Thoracic aorta (tissue), 2 donors: ENCODE results near the gene FOCAD. TPM values are rescaled to one million over a fixed set of nuclear protein-coding genes. Genes with fewer than 3 reads are reported as not detected.

ENCODE experiments used
- ATAC-seq: fragments of 150-250 bp; one replicate; pipeline ENCODE4 v1.8.0; 2017; ENCODE audit warnings: low read depth; ENCODE audit not compliant: insufficient number of reproducible peaks, low FRiP score
- DNase-seq: peaks from one replicate; pipeline ENCODE4 v3.0.0-alpha.2; 2020; ENCODE audit warnings: low spot score
- H3K27ac ChIP-seq, 2 donors: fragments of 200-600 bp; sonication (generic); 1 replicate in 1 of 2; 2 replicates in 1 of 2; pipeline ENCODE4 v1.5.1; 2016; ENCODE audit warnings: mild to moderate bottlenecking in 2 of 2, moderate library complexity in 2 of 2
- H3K27me3 ChIP-seq: fragments of 200-600 bp; sonication (generic); replicated peaks from 2 replicates; pipeline ENCODE4 v1.6.0; 2016; ENCODE audit warnings: mild to moderate bottlenecking; ENCODE audit not compliant: insufficient read depth
- H3K36me3 ChIP-seq: fragments of 200-600 bp; sonication (generic); one replicate; pipeline ENCODE4 v1.5.1; 2016
- H3K4me1 ChIP-seq, 2 donors: fragments of 200-600 bp; sonication (generic); 1 replicate in 1 of 2; 2 replicates in 1 of 2; pipeline versions ENCODE4 v1.5.1 to v1.6.0; 2016; ENCODE audit warnings: low read depth in 2 of 2, mild to moderate bottlenecking in 1 of 2; ENCODE audit not compliant: control insufficient read depth in 1 of 2
- H3K4me3 ChIP-seq: fragments of 200-600 bp; sonication (generic); 2 replicates; pipeline ENCODE4 v1.5.1; 2016; ENCODE audit warnings: mild to moderate bottlenecking
- H3K9me3 ChIP-seq: fragments of 200-600 bp; sonication (generic); 2 replicates; pipeline ENCODE4 v1.5.1; 2016
- CTCF ChIP-seq: fragments of 200-600 bp; sonication (generic); IDR thresholded peaks from one replicate; pipeline ENCODE4 v1.5.1; 2019; ENCODE audit warnings: antibody characterized with exemption
- total RNA-seq, 2 donors: library from RNA; depleted of rRNA; stranded (reverse); fragments of >200 nt; gene quantifications; one replicate each; pipeline versions ENCODE4 v1.1.0 to v1.2.3, GENCODE V29; 2016

FOCAD gene
- total RNA-seq, 2 donors from 2014 or later: 33.1 to 45.9 TPM

GRCh38 chr9:20642045-20642444, 42.0 kb upstream of the FOCAD start:
- Histone ChIP-seq H3K27me3 (no peaks in the 10 kb centered on the region), H3K4me1 (no peaks in the 10 kb centered on the region), H3K4me3 (no peak overlapping the region), H3K27ac (no peak overlapping the region), H3K9me3 (no peaks in the 10 kb centered on the region), H3K36me3 (no peaks in the 10 kb centered on the region)
- no peak for DNase-seq
- ATAC-seq: no peak
- TF ChIP-seq CTCF: no peak

GRCh38 chr9:20643660-20644059, 40.4 kb upstream of the FOCAD start:
- H3K9me3 ChIP-seq: no peaks in the 10 kb centered on the region
- DNase-seq: no peak
- H3K4me1 ChIP-seq: no peaks in the 10 kb centered on the region
- no peak overlapping the region for H3K4me3 ChIP-seq
- H3K27ac ChIP-seq: no peak overlapping the region
- no peak for TF ChIP-seq CTCF
- H3K27me3 ChIP-seq: no peaks in the 10 kb centered on the region
- no peaks in the 10 kb centered on the region for H3K36me3 ChIP-seq
- ATAC-seq: no peak

- TF ChIP-seq CTCF: no peak
- H3K36me3 ChIP-seq: no peaks in the 10 kb centered on the region
- ATAC-seq (no peak), DNase-seq (no peak)
- H3K27ac ChIP-seq: no peak overlapping the region
- no peaks in the 10 kb centered on the region for H3K9me3 ChIP-seq
- H3K4me3 ChIP-seq: no peak overlapping the region
- H3K27me3 ChIP-seq: no peaks in the 10 kb centered on the region
- H3K4me1 ChIP-seq: no peaks in the 10 kb centered on the region
Measured at GRCh38 chr9:20646656-20647055, 37.4 kb upstream of the FOCAD start.

GRCh38 chr9:20649381-20649780, 34.7 kb upstream of the FOCAD start:
- no peaks in the 10 kb centered on the region for H3K9me3 ChIP-seq
- no peak overlapping the region for H3K27ac ChIP-seq
- no peak for ATAC-seq
- no peaks in the 10 kb centered on the region for H3K36me3 ChIP-seq
- H3K4me3 ChIP-seq: no peak overlapping the region
- H3K4me1 ChIP-seq: no peaks in the 10 kb centered on the region
- TF ChIP-seq CTCF: no peak
- no peak for DNase-seq
- H3K27me3 ChIP-seq: no peaks in the 10 kb centered on the region

GRCh38 chr9:20650313-20650712, 33.7 kb upstream of the FOCAD start:
- H3K9me3 ChIP-seq: no peaks in the 10 kb centered on the region

More at GRCh38 chr9:20650313-20650712, 33.7 kb upstream of the FOCAD start:
- H3K4me1 ChIP-seq: no peaks in the 10 kb centered on the region
- ATAC-seq (no peak), DNase-seq (no peak)
- H3K27me3 ChIP-seq: no peaks in the 10 kb centered on the region
- no peaks in the 10 kb centered on the region for H3K36me3 ChIP-seq
- no peak for TF ChIP-seq CTCF
- no peak overlapping the region for H3K27ac ChIP-seq
- H3K4me3 ChIP-seq: no peak overlapping the region
